HepG2 (cell line): Measurements from ENCODE around the gene TAF6. TPM values are rescaled to one million over a fixed set of nuclear protein-coding genes. Genes with fewer than 3 reads are reported as not detected.
A peak's percentile ranks its signal among the peaks of the same experiment; 100 is the strongest.

ENCODE experiments used
- GATAD2A ChIP-seq: IDR thresholded peaks from 2 replicates; pipeline ENCODE4 v1.6.1; 2016
- GMEB2 ChIP-seq: IDR thresholded peaks from 2 replicates; pipeline ENCODE4 v1.6.1; 2016; ENCODE audit warnings: missing biosample characterization, missing genetic modification reagents, low read depth
- MAFG ChIP-seq: sonication (generic); formaldehyde crosslinking; IDR thresholded peaks from 2 replicates; pipeline ENCODE4 v1.5.1; 2020; ENCODE audit warnings: mild to moderate bottlenecking, missing genetic modification reagents
- MLXIP ChIP-seq: sonication (generic); formaldehyde crosslinking; IDR thresholded peaks from 2 replicates; pipeline ENCODE4 v1.9.0; 2021; ENCODE audit warnings: missing genetic modification reagents, borderline replicate concordance
- PITX1 ChIP-seq: sonication (generic); formaldehyde crosslinking; IDR thresholded peaks from 2 replicates; pipeline ENCODE4 v1.5.1; 2020; ENCODE audit warnings: mild to moderate bottlenecking, missing genetic modification reagents
- SP4 ChIP-seq: sonication (generic); formaldehyde crosslinking; IDR thresholded peaks from 2 replicates; pipeline ENCODE4 v1.8.1; 2023; ENCODE audit warnings: mild to moderate bottlenecking, missing genetic modification reagents
- U2AF1 ChIP-seq: fragments of 200-400 bp; formaldehyde crosslinking; optimal IDR thresholded peaks from 2 replicates; pipeline ENCODE3; 2017; ENCODE audit warnings: mild to moderate bottlenecking, low read depth, low read length
- ZBTB26 ChIP-seq: IDR thresholded peaks from 2 replicates; pipeline ENCODE4 v1.6.1; 2016; ENCODE audit warnings: missing compliant biosample characterization, missing genetic modification reagents, borderline replicate concordance
- ZFP1 ChIP-seq: IDR thresholded peaks from 2 replicates; pipeline ENCODE4 v1.6.1; 2016
- ZNF180 ChIP-seq: sonication (generic); formaldehyde crosslinking; IDR thresholded peaks from 2 replicates; pipeline ENCODE4 v1.4.0; 2020; ENCODE audit warnings: low read depth, missing genetic modification reagents, borderline replicate concordance
- ZNF292 ChIP-seq: sonication (generic); formaldehyde crosslinking; IDR thresholded peaks from 2 replicates; pipeline ENCODE4 v1.8.1; 2022; ENCODE audit warnings: mild to moderate bottlenecking, low read depth, missing genetic modification reagents, borderline replicate concordance
- ZNF296 ChIP-seq: sonication (generic); formaldehyde crosslinking; conservative IDR thresholded peaks from 2 replicates; pipeline ENCODE4 v1.5.0; 2020; ENCODE audit warnings: mild to moderate bottlenecking, missing genetic modification reagents
- ZNF512B ChIP-seq: sonication (generic); formaldehyde crosslinking; IDR thresholded peaks from 2 replicates; pipeline ENCODE4 v1.5.1; 2020; ENCODE audit warnings: missing genetic modification reagents, mild to moderate bottlenecking, borderline replicate concordance
- ZSCAN20 ChIP-seq: sonication (generic); formaldehyde crosslinking; IDR thresholded peaks from 2 replicates; pipeline ENCODE4 v1.4.0; 2020; ENCODE audit warnings: missing genetic modification reagents, mild to moderate bottlenecking, borderline replicate concordance
- ZSCAN5A ChIP-seq: sonication (generic); formaldehyde crosslinking; IDR thresholded peaks from 2 replicates; pipeline ENCODE4 v1.8.0; 2022; ENCODE audit warnings: mild to moderate bottlenecking, missing genetic modification reagents, borderline replicate concordance
- polyA plus RNA-seq, 8 experiments: library from polyadenylated mRNA; depleted of rRNA in 3 of 8; stranded (reverse) in 7 of 8; unstranded in 1 of 8; fragments of >200 nt; fragmentation: Illumina TruSeq in 4 of 8; extraction: Trizol in 4 of 8; gene quantifications; 2 replicates each; pipeline versions ENCODE4 v1.2.1 to v1.2.3, GENCODE V29; 2011 to 2016; ENCODE audit warnings: low read depth in 4 of 8, missing spikeins in 1 of 8, mixed read lengths in 1 of 8; ENCODE audit not compliant: insufficient read depth in 1 of 8
- total RNA-seq, 5 experiments: library from RNA; depleted of rRNA; stranded (reverse); fragments of >200 nt; fragmentation: Illumina TruSeq; extraction: Trizol; gene quantifications; 2 replicates each; pipeline ENCODE4 v1.2.3, GENCODE V29; 2016; ENCODE audit warnings: low read depth in 1 of 5

Gene TAF6
- total and polyA plus RNA-seq, 2 of the 13 experiments (the other 11 are each of a cell fraction or from before 2014, with no cell fraction given): 12.9 to 18.8 TPM

- TF ChIP-seq U2AF1: peak; percentile 31
- TF ChIP-seq SP4 (CRISPR knock-in tag): peak; percentile 94
- TF ChIP-seq ZNF296 (CRISPR knock-in tag): no peak
- TF ChIP-seq ZSCAN20 (CRISPR knock-in tag): peak; percentile 58; the same call in 1 of the 2 replicates
- TF ChIP-seq MLXIP (CRISPR knock-in tag): no peak
- TF ChIP-seq PITX1 (CRISPR knock-in tag): peak; percentile 38
- 0 out of 2 replicates have a peak, but pooled peaks have one; percentile 69 for TF ChIP-seq ZBTB26 (CRISPR knock-in tag)
- TF ChIP-seq ZFP1 (CRISPR knock-in tag): peak; percentile 96
- TF ChIP-seq ZNF512B: no peak
- peak; percentile 68 for TF ChIP-seq GATAD2A (CRISPR knock-in tag)
- TF ChIP-seq ZNF180 (CRISPR knock-in tag): no peak
- peak; percentile 100 for TF ChIP-seq MAFG (CRISPR knock-in tag)
- TF ChIP-seq ZNF292 (CRISPR knock-in tag): no peak
- TF ChIP-seq GMEB2: peak; percentile 41; the same call in 1 of the 2 replicates
- peak; percentile 67 for TF ChIP-seq ZSCAN5A (CRISPR knock-in tag)
Observed at GRCh38 chr7:100081535-100082102, 37.5 kb downstream of the TAF6 start, which contains the start of gene ZNF3 (continued).
